DND-41 (cell line): ENCODE data around the gene KIAA0753.

Source experiments
- ATAC-seq: fragments of 200-7000 bp; cut with Tn5 transposase; 3 replicates; pipeline ENCODE4 v1.9.1; 2021; ENCODE audit warnings: low read depth; ENCODE audit not compliant: insufficient read depth
- DNase-seq: peaks from one replicate; pipeline ENCODE4 v3.0.0-alpha.2; 2020
- H2AFZ ChIP-seq: 2 replicates; pipeline ENCODE4 v1.6.0; 2012; ENCODE audit warnings: low read depth, low read length
- H3K27ac ChIP-seq: 2 replicates; pipeline ENCODE4 v1.5.1; 2012; ENCODE audit warnings: low read length, inconsistent platforms
- H3K27me3 ChIP-seq: fragments of 200-600 bp; sonication (generic); 2 replicates; pipeline ENCODE4 v1.6.0; 2012; ENCODE audit warnings: low read length, mild to moderate bottlenecking, inconsistent platforms; ENCODE audit not compliant: insufficient read depth, poor library complexity
- H3K36me3 ChIP-seq: 2 replicates; pipeline ENCODE4 v1.5.1; 2012; ENCODE audit warnings: low read length, inconsistent platforms; ENCODE audit not compliant: insufficient read depth
- H3K4me1 ChIP-seq: 2 replicates; pipeline ENCODE4 v1.5.1; 2012; ENCODE audit warnings: mild to moderate bottlenecking, low read length; ENCODE audit not compliant: insufficient read depth
- H3K4me2 ChIP-seq: 2 replicates; pipeline ENCODE4 v1.6.0; 2012; ENCODE audit warnings: mild to moderate bottlenecking, moderate library complexity, low read length, inconsistent platforms; ENCODE audit not compliant: insufficient read depth
- H3K4me3 ChIP-seq, 2 experiments: fragments of 200-600 bp in 1 of 2; shearing (Covaris generic) in 1 of 2; 2 replicates each; pipeline ENCODE4 v1.5.1; 2012 to 2016; ENCODE audit warnings: inconsistent platforms in 2 of 2, low read length in 2 of 2, mild to moderate bottlenecking in 2 of 2, low read depth in 1 of 2, moderate library complexity in 1 of 2
- H3K79me2 ChIP-seq: 2 replicates; pipeline ENCODE4 v1.6.0; 2012; ENCODE audit warnings: low read length, inconsistent platforms; ENCODE audit not compliant: insufficient read depth
- H3K9ac ChIP-seq: 2 replicates; pipeline ENCODE4 v1.6.0; 2012; ENCODE audit warnings: low read depth, mild to moderate bottlenecking, inconsistent platforms, low read length, moderate library complexity
- H3K9me3 ChIP-seq: 2 replicates; pipeline ENCODE4 v1.5.1; 2012; ENCODE audit warnings: low read length, moderate library complexity, mild to moderate bottlenecking, inconsistent platforms; ENCODE audit not compliant: insufficient read depth, severe bottlenecking
- H4K20me1 ChIP-seq: 2 replicates; pipeline ENCODE4 v1.6.0; 2012; ENCODE audit warnings: low read length; ENCODE audit not compliant: insufficient read depth
- CTCF ChIP-seq: IDR thresholded peaks from 2 replicates; pipeline ENCODE4 v1.5.1; 2012; ENCODE audit warnings: borderline replicate concordance, low read length, moderate library complexity, mild to moderate bottlenecking; ENCODE audit not compliant: poor library complexity, severe bottlenecking; ENCODE audit errors: extremely low read depth
- EZH2 ChIP-seq: IDR thresholded peaks from 3 replicates; pipeline ENCODE4 v1.6.1; 2012; ENCODE audit warnings: borderline replicate concordance, low read depth, mild to moderate bottlenecking, moderate library complexity, low read length, inconsistent platforms; ENCODE audit not compliant: severe bottlenecking

Gene KIAA0753

GRCh38 chr17:6561446-6561845 is 79.1 kb downstream of the KIAA0753 start:
- Histone ChIP-seq H2AFZ (no peak overlapping the region), H3K9ac (no peak overlapping the region), H3K27me3 (no peaks in the 10 kb centered on the region), H3K4me2 (no peak overlapping the region), H3K79me2 (no peaks in the 10 kb centered on the region), H4K20me1 (peaks cover 8% of the 10 kb centered on the region), H3K36me3 (no peaks in the 10 kb centered on the region), H3K27ac (no peak overlapping the region), H3K4me3 (no peak overlapping the region), H3K9me3 (no peaks in the 10 kb centered on the region), H3K4me1 (no peaks in the 10 kb centered on the region)
- no peak for DNase-seq
- no peak for ATAC-seq
- no peak for TF ChIP-seq EZH2

DNA sequence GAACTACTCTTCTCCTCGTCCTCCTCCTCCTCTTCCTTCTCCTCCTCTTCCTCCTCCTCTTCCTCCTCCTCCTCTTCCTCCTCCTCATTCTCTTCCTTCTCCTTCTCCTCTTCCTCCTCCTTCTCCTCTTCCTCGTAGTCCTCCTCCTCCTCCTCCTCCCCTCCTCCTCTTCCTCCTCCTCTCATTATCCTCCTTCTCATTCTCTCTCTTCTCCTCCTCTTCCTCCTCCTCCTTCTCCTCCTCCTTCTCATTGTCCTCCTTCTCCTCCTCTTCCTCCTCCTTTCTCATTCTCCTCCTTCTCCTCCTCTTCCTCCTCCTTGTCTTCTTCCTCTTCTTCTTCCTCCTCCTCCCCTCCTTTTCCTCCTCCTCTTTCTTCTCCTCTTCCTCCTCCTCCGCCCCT is 80.0 kb downstream of the KIAA0753 start:
- Histone ChIP-seq H3K36me3 (no peaks in the 10 kb centered on the region), H3K4me3 (no peak overlapping the region), H3K79me2 (no peaks in the 10 kb centered on the region), H3K27me3 (no peaks in the 10 kb centered on the region), H4K20me1 (peaks cover 8% of the 10 kb centered on the region), H3K27ac (no peak overlapping the region), H3K4me2 (no peak overlapping the region), H3K4me1 (no peaks in the 10 kb centered on the region), H2AFZ (no peak overlapping the region), H3K9ac (no peak overlapping the region), H3K9me3 (no peaks in the 10 kb centered on the region)
- TF ChIP-seq EZH2 = no peak
- TF ChIP-seq CTCF = no peak
- no peak for ATAC-seq
- no peak for DNase-seq

DNA sequence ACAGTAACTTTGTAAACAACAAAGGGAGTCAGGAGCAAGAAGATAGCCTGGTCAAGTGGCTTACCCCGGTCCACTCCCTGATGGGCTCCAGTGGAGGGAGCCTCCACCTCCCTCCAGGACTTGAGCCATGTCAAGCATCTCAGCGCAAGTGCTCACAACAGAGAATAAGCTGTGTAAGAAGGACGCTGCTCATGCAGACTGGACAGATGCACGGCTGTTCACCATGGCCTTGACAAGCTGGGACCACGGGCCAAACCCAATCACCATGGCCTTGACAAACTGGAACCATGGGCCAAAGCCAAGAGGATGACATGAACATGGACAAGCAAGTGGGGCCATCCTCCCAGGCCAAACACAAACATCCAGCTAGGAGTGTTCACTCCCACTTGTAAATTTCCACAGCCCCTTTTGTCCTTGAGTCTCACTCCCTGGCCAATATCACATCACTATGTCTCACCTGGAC is 80.7 kb downstream of the KIAA0753 start:
- H3K79me2 ChIP-seq = no peaks in the 10 kb centered on the region
- DNase-seq (no peak), ATAC-seq (no peak)
- no peak overlapping the region for H3K9ac ChIP-seq
- H3K4me3 ChIP-seq = no peak overlapping the region
- H3K36me3 ChIP-seq = no peaks in the 10 kb centered on the region
- H3K4me2 ChIP-seq = no peak overlapping the region
- H3K4me1 ChIP-seq = no peaks in the 10 kb centered on the region
- no peak overlapping the region for H3K27ac ChIP-seq
- H4K20me1 ChIP-seq = peaks cover 8% of the 10 kb centered on the region
- no peaks in the 10 kb centered on the region for H3K27me3 ChIP-seq
- no peak for TF ChIP-seq CTCF
- TF ChIP-seq EZH2 = no peak
- no peak overlapping the region for H2AFZ ChIP-seq
- no peaks in the 10 kb centered on the region for H3K9me3 ChIP-seq

GRCh38 chr17:6558932-6559752 is 81.4 kb downstream of the KIAA0753 start:
- no peak overlapping the region for H3K4me2 ChIP-seq
- no peak for ATAC-seq
- H3K9ac ChIP-seq = no peak overlapping the region
- H3K27ac ChIP-seq = no peak overlapping the region
- H3K4me3 ChIP-seq = no peak overlapping the region
- H4K20me1 ChIP-seq = peaks cover 8% of the 10 kb centered on the region
- no peaks in the 10 kb centered on the region for H3K27me3 ChIP-seq
- TF ChIP-seq CTCF = no peak
- TF ChIP-seq EZH2 = no peak
- H2AFZ ChIP-seq = no peak overlapping the region
- H3K79me2 ChIP-seq = no peaks in the 10 kb centered on the region
- H3K9me3 ChIP-seq = no peaks in the 10 kb centered on the region
- H3K36me3 ChIP-seq = no peaks in the 10 kb centered on the region
- H3K4me1 ChIP-seq = no peaks in the 10 kb centered on the region
- DNase-seq = no peak
